Panc1 (cell line): Measurements from ENCODE around the gene KLC1. TPM values are rescaled to one million over a fixed set of nuclear protein-coding genes. Genes with fewer than 3 reads are reported as not detected.

Experiments
- ATAC-seq: fragments of 200-7000 bp; cut with Tn5 transposase; 2 replicates; pipeline ENCODE4 v1.9.1; 2020; ENCODE audit warnings: mild to moderate bottlenecking, moderate library complexity
- BruUV-seq: library from RNA; stranded (reverse); fragments of 400-500 nt; replicated peaks from 2 replicates; lab custom pipeline; 2021; lab: Mats Ljungman, UMichigan
- CTCF ChIA-PET: fragments of 300-600 bp; sonication (Branson Sonifier 250); formaldehyde crosslinking; loops from one replicate; lab custom pipeline; 2022; ENCODE audit warnings: antibody characterized with exemption; lab: Charles Lee
- POLR2A ChIA-PET: fragments of 300-600 bp; sonication (Branson Sonifier 250); formaldehyde crosslinking; loops from one replicate; lab custom pipeline; 2022; ENCODE audit warnings: antibody characterized with exemption; lab: Charles Lee
- DNase-seq: peaks from one replicate; pipeline ENCODE4 v3.0.0-alpha.2; 2010; ENCODE audit warnings: low read depth, low spot score
- H3K27ac ChIP-seq: 2 replicates; pipeline ENCODE4 v1.5.1; 2011; ENCODE audit warnings: mild to moderate bottlenecking, low read length, inconsistent platforms
- H3K27me3 ChIP-seq: fragments of 200-500 bp; sonication (Bioruptor generic); 2 replicates; pipeline ENCODE4 v1.6.0; 2014; ENCODE audit warnings: low read length, inconsistent platforms; ENCODE audit not compliant: control insufficient read depth, insufficient read depth
- H3K36me3 ChIP-seq: fragments of 200-500 bp; sonication (Bioruptor generic); 2 replicates; pipeline ENCODE4 v1.5.1; 2014; ENCODE audit warnings: inconsistent platforms, mild to moderate bottlenecking, low read length, moderate library complexity; ENCODE audit not compliant: control insufficient read depth, insufficient read depth
- H3K4me1 ChIP-seq: 2 replicates; pipeline ENCODE4 v1.5.1; 2011; ENCODE audit warnings: inconsistent platforms, mild to moderate bottlenecking, low read length, moderate library complexity; ENCODE audit not compliant: control insufficient read depth, insufficient read depth
- H3K4me3 ChIP-seq, 2 experiments: 2 replicates each; pipeline ENCODE4 v1.5.1; 2011 to 2012; ENCODE audit warnings: low read depth in 2 of 2, low read length in 2 of 2, mild to moderate bottlenecking in 2 of 2, inconsistent platforms in 1 of 2, moderate library complexity in 1 of 2
- H3K9me3 ChIP-seq: fragments of 200-500 bp; sonication (Bioruptor generic); 2 replicates; pipeline ENCODE4 v1.5.1; 2014; ENCODE audit warnings: low read depth, mild to moderate bottlenecking, inconsistent platforms, low read length, moderate library complexity; ENCODE audit not compliant: control insufficient read depth, insufficient read depth
- POLR2AphosphoS5 ChIP-seq: IDR thresholded peaks from 2 replicates; pipeline ENCODE4 v1.6.1; 2012; ENCODE audit warnings: mild to moderate bottlenecking, low read depth, low read length, moderate library complexity
- SIN3A ChIP-seq: IDR thresholded peaks from 2 replicates; pipeline ENCODE4 v1.6.1; 2012; ENCODE audit warnings: low read depth, mild to moderate bottlenecking, low read length, moderate library complexity, borderline replicate concordance; ENCODE audit not compliant: insufficient read depth
- TCF7L2 ChIP-seq: IDR thresholded peaks from 2 replicates; pipeline ENCODE4 v1.6.1; 2011; ENCODE audit warnings: mild to moderate bottlenecking, low read depth, low read length, inconsistent platforms
- in situ Hi-C: cut with HindIII; loops from 2 replicates; pipeline ENCODE4 v1.10.0; 2016; ENCODE audit warnings: low sequenced_read_pairs, low pct_unique_long_range_greater_than_20kb
- intact Hi-C: fragments of 100-400 bp; cut with micrococcal nuclease; formaldehyde crosslinking; loops from one replicate; pipeline ENCODE4 v1.10.0; 2022; ENCODE audit not compliant: unreplicated experiment
- total RNA-seq: library from RNA; stranded (reverse); gene quantifications from one replicate; pipeline ENCODE4 v1.2.1, GENCODE V29; 2021; ENCODE audit not compliant: unreplicated experiment
- TF ChIP-seq, protein P1 (sequence below): fragments of 450-650 bp; IDR thresholded peaks from 2 replicates; pipeline ENCODE4 v1.5.1; 2017; ENCODE audit warnings: mild to moderate bottlenecking
- TF ChIP-seq, protein P2 (sequence below), 2 experiments: IDR thresholded peaks; 2 replicates each; pipeline ENCODE4 v1.6.1; 2011 to 2012; ENCODE audit warnings: low read depth in 2 of 2, control low read depth in 1 of 2, low read length in 1 of 2, mild to moderate bottlenecking in 1 of 2, moderate library complexity in 1 of 2; ENCODE audit not compliant: insufficient read depth in 1 of 2

KLC1 gene
- total RNA-seq, 1 experiment from 2014 or later, result 98.0 TPM

DNA sequence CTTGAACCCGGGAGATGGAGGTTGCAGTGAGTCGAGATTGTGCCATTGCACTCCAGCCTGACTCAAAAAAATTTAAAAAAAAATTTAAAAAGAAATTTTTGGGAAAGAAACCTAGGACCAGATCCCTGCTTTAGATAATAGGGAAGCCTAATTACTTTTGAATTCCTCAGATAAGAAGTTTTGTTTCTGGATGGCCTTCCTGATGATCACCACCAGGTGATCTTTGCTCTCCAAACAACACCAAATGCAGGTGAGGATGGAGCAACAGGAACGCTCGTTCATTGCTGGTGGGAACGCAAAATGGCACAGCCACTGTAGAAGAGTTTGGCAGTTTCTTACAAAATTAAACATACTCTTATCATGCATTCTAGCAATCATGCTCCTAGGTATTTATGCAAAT is 28.5 kb upstream of the KLC1 start:
- Histone ChIP-seq H3K4me1 (no peaks in the 10 kb centered on the region), H3K9me3 (no peaks in the 10 kb centered on the region), H3K27ac (no peak overlapping the region), H3K27me3 (no peaks in the 10 kb centered on the region), H3K4me3 (no peak overlapping the region), H3K36me3 (no peaks in the 10 kb centered on the region)
- no peak for DNase-seq
- intact Hi-C loops (no loop called here), in situ Hi-C loops (no loop called here)
- CTCF ChIA-PET, result no interaction called here
- ATAC-seq, result no peak
- TF ChIP-seq TCF7L2 (no peak), SIN3A (no peak), POLR2AphosphoS5 (no peak)
- TF ChIP-seq, protein P1, sequence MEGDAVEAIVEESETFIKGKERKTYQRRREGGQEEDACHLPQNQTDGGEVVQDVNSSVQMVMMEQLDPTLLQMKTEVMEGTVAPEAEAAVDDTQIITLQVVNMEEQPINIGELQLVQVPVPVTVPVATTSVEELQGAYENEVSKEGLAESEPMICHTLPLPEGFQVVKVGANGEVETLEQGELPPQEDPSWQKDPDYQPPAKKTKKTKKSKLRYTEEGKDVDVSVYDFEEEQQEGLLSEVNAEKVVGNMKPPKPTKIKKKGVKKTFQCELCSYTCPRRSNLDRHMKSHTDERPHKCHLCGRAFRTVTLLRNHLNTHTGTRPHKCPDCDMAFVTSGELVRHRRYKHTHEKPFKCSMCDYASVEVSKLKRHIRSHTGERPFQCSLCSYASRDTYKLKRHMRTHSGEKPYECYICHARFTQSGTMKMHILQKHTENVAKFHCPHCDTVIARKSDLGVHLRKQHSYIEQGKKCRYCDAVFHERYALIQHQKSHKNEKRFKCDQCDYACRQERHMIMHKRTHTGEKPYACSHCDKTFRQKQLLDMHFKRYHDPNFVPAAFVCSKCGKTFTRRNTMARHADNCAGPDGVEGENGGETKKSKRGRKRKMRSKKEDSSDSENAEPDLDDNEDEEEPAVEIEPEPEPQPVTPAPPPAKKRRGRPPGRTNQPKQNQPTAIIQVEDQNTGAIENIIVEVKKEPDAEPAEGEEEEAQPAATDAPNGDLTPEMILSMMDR, result no peak
- TF ChIP-seq, protein P2, sequence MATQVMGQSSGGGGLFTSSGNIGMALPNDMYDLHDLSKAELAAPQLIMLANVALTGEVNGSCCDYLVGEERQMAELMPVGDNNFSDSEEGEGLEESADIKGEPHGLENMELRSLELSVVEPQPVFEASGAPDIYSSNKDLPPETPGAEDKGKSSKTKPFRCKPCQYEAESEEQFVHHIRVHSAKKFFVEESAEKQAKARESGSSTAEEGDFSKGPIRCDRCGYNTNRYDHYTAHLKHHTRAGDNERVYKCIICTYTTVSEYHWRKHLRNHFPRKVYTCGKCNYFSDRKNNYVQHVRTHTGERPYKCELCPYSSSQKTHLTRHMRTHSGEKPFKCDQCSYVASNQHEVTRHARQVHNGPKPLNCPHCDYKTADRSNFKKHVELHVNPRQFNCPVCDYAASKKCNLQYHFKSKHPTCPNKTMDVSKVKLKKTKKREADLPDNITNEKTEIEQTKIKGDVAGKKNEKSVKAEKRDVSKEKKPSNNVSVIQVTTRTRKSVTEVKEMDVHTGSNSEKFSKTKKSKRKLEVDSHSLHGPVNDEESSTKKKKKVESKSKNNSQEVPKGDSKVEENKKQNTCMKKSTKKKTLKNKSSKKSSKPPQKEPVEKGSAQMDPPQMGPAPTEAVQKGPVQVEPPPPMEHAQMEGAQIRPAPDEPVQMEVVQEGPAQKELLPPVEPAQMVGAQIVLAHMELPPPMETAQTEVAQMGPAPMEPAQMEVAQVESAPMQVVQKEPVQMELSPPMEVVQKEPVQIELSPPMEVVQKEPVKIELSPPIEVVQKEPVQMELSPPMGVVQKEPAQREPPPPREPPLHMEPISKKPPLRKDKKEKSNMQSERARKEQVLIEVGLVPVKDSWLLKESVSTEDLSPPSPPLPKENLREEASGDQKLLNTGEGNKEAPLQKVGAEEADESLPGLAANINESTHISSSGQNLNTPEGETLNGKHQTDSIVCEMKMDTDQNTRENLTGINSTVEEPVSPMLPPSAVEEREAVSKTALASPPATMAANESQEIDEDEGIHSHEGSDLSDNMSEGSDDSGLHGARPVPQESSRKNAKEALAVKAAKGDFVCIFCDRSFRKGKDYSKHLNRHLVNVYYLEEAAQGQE (IDR thresholded peaks at IDR 0.05; ENCODE audit: insufficient read depth in 1 of 2, low read depth in 2 of 2, low read length in 1 of 2), result no peak
- no TSS peak for BruUV-seq
- POLR2A ChIA-PET, result no interaction called here

DNA sequence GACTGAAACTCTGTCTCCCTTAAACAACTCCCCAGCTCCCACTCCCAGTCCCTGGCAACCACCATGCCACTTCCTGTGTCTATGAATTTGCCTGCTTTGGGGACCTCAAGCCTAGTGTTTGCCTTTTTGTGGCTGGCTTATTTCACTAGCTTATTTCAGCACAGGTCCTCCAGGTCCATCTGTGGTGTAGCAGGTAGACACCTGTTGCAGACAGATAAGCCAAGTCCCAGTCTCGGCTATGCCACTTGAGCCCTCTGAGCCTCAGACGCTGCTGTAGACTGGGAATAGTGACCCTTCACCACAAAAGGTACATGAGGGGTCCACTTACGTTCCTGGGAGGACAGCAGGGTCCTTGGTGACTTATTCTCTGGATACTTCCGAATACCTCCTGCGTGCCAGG is 24.4 kb upstream of the KLC1 start:
- in situ Hi-C loops, result no loop called here
- no peak for ATAC-seq
- ChIA-PET CTCF (interaction anchor here (0.7 kb wide), 1 partner anchor 96 kb away, joined by 7 read pairs; no protein-coding TSS in a partner anchor), POLR2A (no interaction called here)
- no peak for DNase-seq
- BruUV-seq, result no TSS peak
- Histone ChIP-seq H3K9me3 (no peaks in the 10 kb centered on the region), H3K36me3 (no peaks in the 10 kb centered on the region), H3K4me1 (no peaks in the 10 kb centered on the region), H3K27ac (no peak overlapping the region), H3K4me3 (no peak overlapping the region), H3K27me3 (no peaks in the 10 kb centered on the region)
- intact Hi-C loops, result no loop called here
- TF ChIP-seq TCF7L2 (no peak), POLR2AphosphoS5 (no peak), SIN3A (no peak)
- TF ChIP-seq, protein P2 (IDR thresholded peaks at IDR 0.05; ENCODE audit: insufficient read depth in 1 of 2, low read depth in 2 of 2, low read length in 1 of 2), result no peak
- TF ChIP-seq, protein P1, result no peak
